ENCODE data around the gene RIPOR1.

DNA sequence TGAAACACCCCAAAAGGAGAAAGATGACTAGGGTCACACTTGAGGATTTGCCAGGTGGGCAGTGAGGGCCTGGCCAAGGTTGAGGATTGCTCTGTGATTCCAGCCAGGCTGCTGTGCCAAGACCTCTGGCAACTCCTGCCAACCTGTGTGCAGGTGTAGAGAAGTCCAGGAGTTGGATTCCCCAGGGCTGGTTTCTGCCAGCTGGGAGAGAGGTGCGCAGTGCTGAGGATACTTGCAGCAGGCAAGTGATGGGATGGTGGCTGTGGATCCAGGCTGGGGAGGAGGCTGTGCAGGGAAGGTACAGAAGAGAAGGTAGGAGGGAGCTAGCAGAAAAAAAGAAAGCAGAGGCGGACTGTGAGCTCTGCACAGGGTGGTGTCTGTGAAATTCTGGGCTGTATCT, 6.6 kb downstream of the RIPOR1 start:
- TF ChIP-seq, protein P1, sequence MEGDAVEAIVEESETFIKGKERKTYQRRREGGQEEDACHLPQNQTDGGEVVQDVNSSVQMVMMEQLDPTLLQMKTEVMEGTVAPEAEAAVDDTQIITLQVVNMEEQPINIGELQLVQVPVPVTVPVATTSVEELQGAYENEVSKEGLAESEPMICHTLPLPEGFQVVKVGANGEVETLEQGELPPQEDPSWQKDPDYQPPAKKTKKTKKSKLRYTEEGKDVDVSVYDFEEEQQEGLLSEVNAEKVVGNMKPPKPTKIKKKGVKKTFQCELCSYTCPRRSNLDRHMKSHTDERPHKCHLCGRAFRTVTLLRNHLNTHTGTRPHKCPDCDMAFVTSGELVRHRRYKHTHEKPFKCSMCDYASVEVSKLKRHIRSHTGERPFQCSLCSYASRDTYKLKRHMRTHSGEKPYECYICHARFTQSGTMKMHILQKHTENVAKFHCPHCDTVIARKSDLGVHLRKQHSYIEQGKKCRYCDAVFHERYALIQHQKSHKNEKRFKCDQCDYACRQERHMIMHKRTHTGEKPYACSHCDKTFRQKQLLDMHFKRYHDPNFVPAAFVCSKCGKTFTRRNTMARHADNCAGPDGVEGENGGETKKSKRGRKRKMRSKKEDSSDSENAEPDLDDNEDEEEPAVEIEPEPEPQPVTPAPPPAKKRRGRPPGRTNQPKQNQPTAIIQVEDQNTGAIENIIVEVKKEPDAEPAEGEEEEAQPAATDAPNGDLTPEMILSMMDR (conservative IDR thresholded peaks at IDR 0.05; ENCODE audit: low read length): no peak
- TF ChIP-seq EZH2phosphoT487 (IDR thresholded peaks at IDR 0.05; ENCODE audit: borderline replicate concordance): no peak
